H9 (cell line): ENCODE measurements around the gene TMEM63A. TPM values are rescaled to one million over a fixed set of nuclear protein-coding genes. Genes with fewer than 3 reads are reported as not detected.

Experiments used
- DNase-seq: peaks from one replicate; pipeline ENCODE4 v3.0.0-alpha.2; 2017
- H2AFZ ChIP-seq: one replicate; pipeline ENCODE4 v1.6.1; 2013; ENCODE audit warnings: mild to moderate bottlenecking, low read length, control low read depth, moderate library complexity
- H2AK5ac ChIP-seq: 2 replicates; pipeline ENCODE4 v1.6.1; 2013; ENCODE audit warnings: low read length, control low read depth, mixed read lengths; ENCODE audit not compliant: insufficient read length
- H2BK120ac ChIP-seq: one replicate; pipeline ENCODE4 v1.6.1; 2013; ENCODE audit warnings: low read depth, mild to moderate bottlenecking, low read length, control low read depth, inconsistent platforms; ENCODE audit not compliant: poor library complexity, severe bottlenecking
- H2BK12ac ChIP-seq: 2 replicates; pipeline ENCODE4 v1.6.1; 2013; ENCODE audit warnings: low read length, control low read depth, mixed read lengths, low read depth; ENCODE audit not compliant: insufficient read length
- H2BK15ac ChIP-seq: 2 replicates; pipeline ENCODE4 v1.6.1; 2013; ENCODE audit warnings: low read depth, low read length, control low read depth
- H2BK20ac ChIP-seq: one replicate; pipeline ENCODE4 v1.6.1; 2013; ENCODE audit warnings: low read depth, mild to moderate bottlenecking, low read length, control low read depth, inconsistent platforms; ENCODE audit not compliant: poor library complexity, severe bottlenecking
- H2BK5ac ChIP-seq: 2 replicates; pipeline ENCODE4 v1.6.1; 2013; ENCODE audit warnings: low read length, control low read depth, mixed read lengths; ENCODE audit not compliant: insufficient read length
- H3K14ac ChIP-seq: 2 replicates; pipeline ENCODE4 v1.6.1; 2013; ENCODE audit warnings: low read length, control low read depth; ENCODE audit not compliant: insufficient read depth
- H3K18ac ChIP-seq: 2 replicates; pipeline ENCODE4 v1.6.1; 2013; ENCODE audit warnings: low read depth, mild to moderate bottlenecking, mixed read lengths, low read length, control low read depth; ENCODE audit not compliant: insufficient read length
- H3K23ac ChIP-seq: 2 replicates; pipeline ENCODE4 v1.6.1; 2013; ENCODE audit warnings: low read length, control low read depth, mixed read lengths, low read depth; ENCODE audit not compliant: insufficient read length
- H3K23me2 ChIP-seq: 2 replicates; pipeline ENCODE4 v1.6.1; 2013; ENCODE audit warnings: low read depth, mild to moderate bottlenecking, mixed read lengths, low read length, control low read depth; ENCODE audit not compliant: insufficient read length, poor library complexity, severe bottlenecking
- H3K27ac ChIP-seq: 2 replicates; pipeline ENCODE4 v1.5.1; 2013; ENCODE audit warnings: low read length, control low read depth, mixed read lengths, low read depth; ENCODE audit not compliant: insufficient read length
- H3K27me3 ChIP-seq: 2 replicates; pipeline ENCODE4 v1.6.1; 2013; ENCODE audit warnings: low read length, control low read depth, inconsistent platforms; ENCODE audit not compliant: insufficient read depth
- H3K4ac ChIP-seq: 2 replicates; pipeline ENCODE4 v1.6.1; 2013; ENCODE audit warnings: low read depth, mild to moderate bottlenecking, control low read depth, inconsistent platforms, low read length, moderate library complexity
- H3K4me1 ChIP-seq: 2 replicates; pipeline ENCODE4 v1.6.1; 2013; ENCODE audit warnings: low read length, control low read depth, inconsistent platforms; ENCODE audit not compliant: insufficient read depth
- H3K4me2 ChIP-seq: 2 replicates; pipeline ENCODE4 v1.6.1; 2013; ENCODE audit warnings: low read length, control low read depth, mixed read lengths; ENCODE audit not compliant: insufficient read length, insufficient read depth
- H3K56ac ChIP-seq: 2 replicates; pipeline ENCODE4 v1.6.1; 2013; ENCODE audit warnings: low read depth, mild to moderate bottlenecking, mixed read lengths, low read length, control low read depth; ENCODE audit not compliant: insufficient read length
- H3K79me1 ChIP-seq: 2 replicates; pipeline ENCODE4 v1.6.1; 2013; ENCODE audit warnings: low read depth, mild to moderate bottlenecking, moderate library complexity, low read length, control low read depth, inconsistent platforms; ENCODE audit not compliant: insufficient read depth, poor library complexity, severe bottlenecking
- H3K79me2 ChIP-seq: 2 replicates; pipeline ENCODE4 v1.6.1; 2013; ENCODE audit warnings: low read length, control low read depth, inconsistent platforms; ENCODE audit not compliant: insufficient read depth
- H3K9ac ChIP-seq: 2 replicates; pipeline ENCODE4 v1.6.1; 2013; ENCODE audit warnings: low read length, control low read depth, mixed read lengths; ENCODE audit not compliant: insufficient read length; ENCODE audit errors: extremely low read depth
- H3K9me3 ChIP-seq: one replicate; pipeline ENCODE4 v1.6.1; 2013; ENCODE audit warnings: low read depth, low read length, inconsistent platforms; ENCODE audit not compliant: control insufficient read depth
- H3T11ph ChIP-seq: one replicate; pipeline ENCODE4 v1.6.1; 2013; ENCODE audit warnings: mild to moderate bottlenecking, low read length, control low read depth, inconsistent platforms
- H4K20me1 ChIP-seq: one replicate; pipeline ENCODE4 v1.6.1; 2013; ENCODE audit not compliant: control insufficient read depth, insufficient read length, insufficient read depth
- H4K5ac ChIP-seq: 2 replicates; pipeline ENCODE4 v1.6.1; 2013; ENCODE audit warnings: low read depth, mild to moderate bottlenecking, mixed read lengths, low read length, control low read depth; ENCODE audit not compliant: insufficient read length
- H4K8ac ChIP-seq: replicated peaks from 2 replicates; pipeline ENCODE4 v1.6.1; 2013; ENCODE audit warnings: low read length, control low read depth, mixed read lengths, low read depth; ENCODE audit not compliant: insufficient read length
- H4K91ac ChIP-seq: 2 replicates; pipeline ENCODE4 v1.6.1; 2013; ENCODE audit warnings: low read depth, mild to moderate bottlenecking, moderate library complexity, mixed read lengths, low read length, control low read depth; ENCODE audit not compliant: insufficient read length
- H3K27ac Mint-ChIP-seq, 3 experiments: 2 replicates in 2 of 3; 3 replicates in 1 of 3; pipeline ENCODE4 v1.8.0; 2020 to 2021; ENCODE audit warnings: mixed read lengths in 3 of 3, mild to moderate bottlenecking in 1 of 3, moderate library complexity in 1 of 3
- H3K27me3 Mint-ChIP-seq: 2 replicates; pipeline ENCODE4 v1.8.0; 2021; ENCODE audit warnings: low read depth, mild to moderate bottlenecking, moderate library complexity, mixed read lengths
- H3K36me3 Mint-ChIP-seq, 3 experiments: 2 replicates in 2 of 3; 3 replicates in 1 of 3; pipeline ENCODE4 v1.8.0; 2020 to 2021; ENCODE audit warnings: low read depth in 3 of 3, mixed read lengths in 3 of 3; ENCODE audit not compliant: insufficient read depth in 1 of 3
- H3K4me1 Mint-ChIP-seq, 2 experiments: 2 replicates each; pipeline ENCODE4 v1.8.0; 2020; ENCODE audit warnings: mixed read lengths in 2 of 2
- H3K4me3 Mint-ChIP-seq, 2 experiments: 2 replicates in 1 of 2; 3 replicates in 1 of 2; pipeline ENCODE4 v1.8.0; 2020 to 2021; ENCODE audit warnings: mild to moderate bottlenecking in 2 of 2, mixed read lengths in 2 of 2, moderate library complexity in 1 of 2
- H3K9me3 Mint-ChIP-seq, 2 experiments: 2 replicates in 1 of 2; 3 replicates in 1 of 2; pipeline ENCODE4 v1.8.0; 2020; ENCODE audit warnings: mild to moderate bottlenecking in 2 of 2, mixed read lengths in 2 of 2, moderate library complexity in 1 of 2
- WGBS: extraction: QIAGEN DNeasy Blood & Tissue Kit; methylation state at CpG from one replicate; pipeline ENCODE4 v1.1.7; 2013; ENCODE audit warnings: missing lambda C conversion rate, low lambda C conversion rate, mixed read lengths; ENCODE audit not compliant: insufficient read length; ENCODE audit errors: extremely low coverage; 5-methylcytosine and 5-hydroxymethylcytosine counted together
- total RNA-seq: library from RNA; stranded (reverse); gene quantifications from 2 replicates; pipeline ENCODE4 v1.2.1, GENCODE V29; 2021
- TF ChIP-seq, protein P1 (sequence below): fragments of 200-600 bp; sonication (generic); conservative IDR thresholded peaks from 3 replicates; pipeline ENCODE4 v1.8.0; 2021; ENCODE audit warnings: antibody characterized with exemption, mild to moderate bottlenecking

TMEM63A gene
- total RNA-seq, 1 experiment from 2014 or later = 75.7 TPM

DNA sequence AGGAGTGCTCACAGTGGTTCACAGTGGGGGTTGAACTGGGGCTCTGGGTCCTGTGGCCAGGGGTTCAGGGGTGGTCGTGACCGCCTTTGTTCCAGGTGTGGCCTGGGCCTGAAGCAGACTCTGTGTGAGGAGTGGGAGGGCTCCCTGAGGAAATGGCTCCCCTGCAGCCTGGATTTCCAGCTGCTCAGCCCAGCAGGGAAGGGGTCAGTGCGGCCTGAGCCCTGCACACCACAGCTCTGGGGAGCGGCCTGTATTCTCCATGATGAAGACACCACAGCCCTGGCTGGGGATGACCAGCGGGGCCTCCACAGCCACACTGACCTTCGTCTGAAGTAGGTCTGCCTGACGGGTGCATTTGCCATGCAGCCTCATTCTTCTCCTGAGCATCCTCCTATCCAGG is 25.2 kb upstream of the TMEM63A start:
- Mint-ChIP-seq H3K36me3 (no peaks in the 10 kb centered on the region), H3K27ac (0 out of 7 replicates have a peak overlapping the region, but pooled peaks of 1 of the 3 experiments have one; percentile 16), H3K4me3 (no peak overlapping the region), H3K27me3 (peaks cover 5% of the 10 kb centered on the region), H3K4me1 (peaks cover 18 to 23% of the 10 kb centered on the region in 2 experiments), H3K9me3 (no peaks in the 10 kb centered on the region)
- no peak overlapping the region for H2BK15ac ChIP-seq
- no peak overlapping the region for H2BK20ac ChIP-seq
- no peak overlapping the region for H3K4ac ChIP-seq
- H2BK12ac ChIP-seq = no peak overlapping the region
- H4K8ac ChIP-seq = no peak overlapping the region
- no peak for DNase-seq
- no peak overlapping the region for H4K91ac ChIP-seq
- H2BK5ac ChIP-seq = no peak overlapping the region
- H2AK5ac ChIP-seq = no peak overlapping the region
- H2AFZ ChIP-seq = no peak overlapping the region
- no peak overlapping the region for H3K56ac ChIP-seq
- no peaks in the 10 kb centered on the region for H3K79me2 ChIP-seq
- WGBS = no CpG with 5 or more reads among the region's 7 CpGs
- no peaks in the 10 kb centered on the region; the same call in 1 of the 2 replicates for H3K4me1 ChIP-seq
- TF ChIP-seq, protein P1, sequence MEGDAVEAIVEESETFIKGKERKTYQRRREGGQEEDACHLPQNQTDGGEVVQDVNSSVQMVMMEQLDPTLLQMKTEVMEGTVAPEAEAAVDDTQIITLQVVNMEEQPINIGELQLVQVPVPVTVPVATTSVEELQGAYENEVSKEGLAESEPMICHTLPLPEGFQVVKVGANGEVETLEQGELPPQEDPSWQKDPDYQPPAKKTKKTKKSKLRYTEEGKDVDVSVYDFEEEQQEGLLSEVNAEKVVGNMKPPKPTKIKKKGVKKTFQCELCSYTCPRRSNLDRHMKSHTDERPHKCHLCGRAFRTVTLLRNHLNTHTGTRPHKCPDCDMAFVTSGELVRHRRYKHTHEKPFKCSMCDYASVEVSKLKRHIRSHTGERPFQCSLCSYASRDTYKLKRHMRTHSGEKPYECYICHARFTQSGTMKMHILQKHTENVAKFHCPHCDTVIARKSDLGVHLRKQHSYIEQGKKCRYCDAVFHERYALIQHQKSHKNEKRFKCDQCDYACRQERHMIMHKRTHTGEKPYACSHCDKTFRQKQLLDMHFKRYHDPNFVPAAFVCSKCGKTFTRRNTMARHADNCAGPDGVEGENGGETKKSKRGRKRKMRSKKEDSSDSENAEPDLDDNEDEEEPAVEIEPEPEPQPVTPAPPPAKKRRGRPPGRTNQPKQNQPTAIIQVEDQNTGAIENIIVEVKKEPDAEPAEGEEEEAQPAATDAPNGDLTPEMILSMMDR = no peak
- no peak overlapping the region for H3T11ph ChIP-seq
- no peak overlapping the region for H3K23ac ChIP-seq
- no peaks in the 10 kb centered on the region for H3K79me1 ChIP-seq
- no peaks in the 10 kb centered on the region for H4K20me1 ChIP-seq
- H3K9ac ChIP-seq = no peak overlapping the region
- H3K18ac ChIP-seq = no peak overlapping the region
- H3K9me3 ChIP-seq = no peaks in the 10 kb centered on the region
- peak overlapping the region; percentile 31; the same call in 1 of the 2 replicates for H3K14ac ChIP-seq
- H3K4me2 ChIP-seq = no peak overlapping the region
- H2BK120ac ChIP-seq = no peak overlapping the region
- no peak overlapping the region for H4K5ac ChIP-seq
- H3K27me3 ChIP-seq = no peaks in the 10 kb centered on the region
- no peaks in the 10 kb centered on the region for H3K23me2 ChIP-seq
- no peak overlapping the region for H3K27ac ChIP-seq
